Lung (tissue), 12 donors: ENCODE measurements around the gene CDH4. TPM values are rescaled to one million over a fixed set of nuclear protein-coding genes. Genes with fewer than 3 reads are reported as not detected.

Experiments used
- ATAC-seq: fragments of 200-7000 bp; cut with Tn5 transposase; one replicate; pipeline ENCODE4 v1.9.1; 2020; ENCODE audit warnings: moderate number of reproducible peaks; ENCODE audit not compliant: insufficient read depth, low FRiP score
- DNase-seq, 3 donors: peaks; one replicate each; pipeline ENCODE4 v3.0.0-alpha.2; 2013 to 2017
- H3K27ac ChIP-seq, 2 donors: one replicate each; pipeline ENCODE4 v1.5.1; 2013; ENCODE audit warnings: mild to moderate bottlenecking in 2 of 2, moderate library complexity in 2 of 2, control low read depth in 1 of 2, inconsistent platforms in 1 of 2, low read depth in 1 of 2, low read length in 1 of 2
- H3K27me3 ChIP-seq, 3 donors: one replicate each; pipeline ENCODE4 v1.5.1; 2013; ENCODE audit warnings: low read length in 2 of 3; ENCODE audit not compliant: control insufficient read depth in 3 of 3, insufficient read depth in 3 of 3
- H3K36me3 ChIP-seq, 4 donors: one replicate each; pipeline ENCODE4 v1.5.1; 2013; ENCODE audit warnings: low read length in 4 of 4, mild to moderate bottlenecking in 1 of 4, moderate library complexity in 1 of 4; ENCODE audit not compliant: control insufficient read depth in 4 of 4, insufficient read depth in 4 of 4
- H3K4me1 ChIP-seq, 5 donors: one replicate each; pipeline ENCODE4 v1.5.1; 2013; ENCODE audit warnings: low read length in 5 of 5, mild to moderate bottlenecking in 2 of 5, moderate library complexity in 1 of 5; ENCODE audit not compliant: control insufficient read depth in 5 of 5, insufficient read depth in 5 of 5
- H3K4me3 ChIP-seq: one replicate; pipeline ENCODE4 v1.5.1; 2013; ENCODE audit warnings: mild to moderate bottlenecking, control low read depth, moderate library complexity
- H3K9ac ChIP-seq, 2 donors: one replicate each; pipeline ENCODE4 v1.5.1; 2013; ENCODE audit warnings: low read length in 2 of 2, control low read depth in 1 of 2; ENCODE audit not compliant: insufficient read depth in 1 of 2
- H3K9me3 ChIP-seq, 4 donors: one replicate each; pipeline ENCODE4 v1.5.1; 2013; ENCODE audit warnings: low read length in 3 of 4, mild to moderate bottlenecking in 1 of 4, moderate library complexity in 1 of 4; ENCODE audit not compliant: control insufficient read depth in 4 of 4, insufficient read depth in 3 of 4
- WGBS, 2 donors: extraction: QIAGEN DNeasy Blood & Tissue Kit; methylation state at CpG; one replicate each; pipeline ENCODE4 v1.1.7; 2013; 5-methylcytosine and 5-hydroxymethylcytosine counted together
- polyA plus RNA-seq, 2 donors: library from polyadenylated mRNA; stranded (reverse); fragments of 200-250 nt; gene quantifications; one replicate each; pipeline ENCODE4 v1.2.1, GENCODE V29; 2013
- total RNA-seq, 2 donors: library from RNA; depleted of rRNA in 1 of 2; stranded (reverse); fragments of >200 nt in 1 of 2; gene quantifications; one replicate each; pipeline ENCODE4 v1.2.1, GENCODE V29; 2014 to 2021
- TF ChIP-seq, protein P1 (sequence below): IDR thresholded peaks from 2 replicates; pipeline ENCODE4 v1.5.1; 2012; ENCODE audit warnings: mild to moderate bottlenecking; ENCODE audit errors: control extremely low read depth, extremely low read depth
- donor health status: control.
- donor health status: control.
- donor health status: Bipolar disorder and iron deficiency.
- donor health status: healthy.
- donor health status: DM: yes; HTN: yes; CAD: no.

CDH4 gene
- total and polyA plus RNA-seq, 4 donors, result 0.10 to 2.1 (median 0.34) TPM

DNA sequence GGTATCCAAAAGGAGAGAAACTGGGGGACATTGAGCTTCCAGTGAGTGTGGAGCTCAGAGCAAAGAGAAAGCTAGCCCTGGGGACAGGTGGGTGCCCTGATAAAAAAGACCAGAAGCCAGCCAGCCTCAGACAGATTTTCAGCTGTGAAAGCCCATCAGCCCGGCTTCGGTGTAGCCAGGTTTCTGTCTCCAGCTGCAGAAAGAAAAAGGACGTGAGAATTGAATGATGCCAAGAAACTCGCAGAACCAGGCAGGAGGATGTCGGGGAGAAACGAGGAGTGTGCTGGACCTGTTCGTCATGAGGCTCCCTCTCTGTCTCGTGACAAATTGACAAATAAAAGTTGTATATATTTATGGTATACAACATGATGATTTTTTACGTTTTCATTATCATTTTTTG lies 63.3 kb downstream of the CDH4 start:
- no peak overlapping the region for H3K4me3 ChIP-seq
- TF ChIP-seq, protein P1, sequence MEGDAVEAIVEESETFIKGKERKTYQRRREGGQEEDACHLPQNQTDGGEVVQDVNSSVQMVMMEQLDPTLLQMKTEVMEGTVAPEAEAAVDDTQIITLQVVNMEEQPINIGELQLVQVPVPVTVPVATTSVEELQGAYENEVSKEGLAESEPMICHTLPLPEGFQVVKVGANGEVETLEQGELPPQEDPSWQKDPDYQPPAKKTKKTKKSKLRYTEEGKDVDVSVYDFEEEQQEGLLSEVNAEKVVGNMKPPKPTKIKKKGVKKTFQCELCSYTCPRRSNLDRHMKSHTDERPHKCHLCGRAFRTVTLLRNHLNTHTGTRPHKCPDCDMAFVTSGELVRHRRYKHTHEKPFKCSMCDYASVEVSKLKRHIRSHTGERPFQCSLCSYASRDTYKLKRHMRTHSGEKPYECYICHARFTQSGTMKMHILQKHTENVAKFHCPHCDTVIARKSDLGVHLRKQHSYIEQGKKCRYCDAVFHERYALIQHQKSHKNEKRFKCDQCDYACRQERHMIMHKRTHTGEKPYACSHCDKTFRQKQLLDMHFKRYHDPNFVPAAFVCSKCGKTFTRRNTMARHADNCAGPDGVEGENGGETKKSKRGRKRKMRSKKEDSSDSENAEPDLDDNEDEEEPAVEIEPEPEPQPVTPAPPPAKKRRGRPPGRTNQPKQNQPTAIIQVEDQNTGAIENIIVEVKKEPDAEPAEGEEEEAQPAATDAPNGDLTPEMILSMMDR, result no peak
- H3K27me3 ChIP-seq, result peaks cover 0 to 8% (median 0%) of the 10 kb centered on the region in 3 donors
- H3K27ac ChIP-seq, result no peak overlapping the region
- H3K9ac ChIP-seq, result no peak overlapping the region
- ATAC-seq (no peak), DNase-seq (no peak)
- no peaks in the 10 kb centered on the region for H3K36me3 ChIP-seq
- no peaks in the 10 kb centered on the region for H3K4me1 ChIP-seq
- 70 to 75% methylated on average over 9 of the region's 9 CpGs for WGBS, 2 donors
- H3K9me3 ChIP-seq, result peaks cover 0 to 3% (median 0%) of the 10 kb centered on the region in 4 donors

DNA sequence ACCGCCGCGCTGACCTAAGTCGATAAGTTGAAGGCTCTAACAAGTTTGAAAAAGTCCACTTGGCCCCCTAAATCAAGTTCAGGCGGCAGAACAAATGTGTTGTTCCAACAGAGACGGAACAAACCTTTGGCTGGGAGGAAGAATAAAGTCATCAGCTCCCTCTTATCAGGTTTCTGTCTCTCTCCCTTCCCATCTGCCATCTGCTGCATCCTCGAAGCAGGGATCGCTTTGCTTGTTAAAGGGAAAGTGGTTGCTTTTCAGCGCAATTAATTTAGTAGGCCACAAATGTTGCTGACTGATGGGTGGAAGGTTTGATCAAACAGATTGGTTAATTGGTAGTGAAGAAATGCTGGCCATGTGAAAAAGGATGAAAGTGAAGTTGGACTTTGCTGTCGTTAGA lies 64.3 kb downstream of the CDH4 start:
- Histone ChIP-seq H3K9ac (no peak overlapping the region), H3K27ac (no peak overlapping the region), H3K4me3 (no peak overlapping the region), H3K9me3 (peaks cover 0 to 5% (median 0%) of the 10 kb centered on the region in 4 donors), H3K4me1 (no peaks in the 10 kb centered on the region), H3K27me3 (peaks cover 0 to 14% (median 0%) of the 10 kb centered on the region in 3 donors), H3K36me3 (no peaks in the 10 kb centered on the region)
- ATAC-seq (no peak), DNase-seq (no peak)
- WGBS, 2 donors, result 69 to 80% methylated on average over 10 of the region's 10 CpGs
- TF ChIP-seq, protein P1, result no peak

DNA sequence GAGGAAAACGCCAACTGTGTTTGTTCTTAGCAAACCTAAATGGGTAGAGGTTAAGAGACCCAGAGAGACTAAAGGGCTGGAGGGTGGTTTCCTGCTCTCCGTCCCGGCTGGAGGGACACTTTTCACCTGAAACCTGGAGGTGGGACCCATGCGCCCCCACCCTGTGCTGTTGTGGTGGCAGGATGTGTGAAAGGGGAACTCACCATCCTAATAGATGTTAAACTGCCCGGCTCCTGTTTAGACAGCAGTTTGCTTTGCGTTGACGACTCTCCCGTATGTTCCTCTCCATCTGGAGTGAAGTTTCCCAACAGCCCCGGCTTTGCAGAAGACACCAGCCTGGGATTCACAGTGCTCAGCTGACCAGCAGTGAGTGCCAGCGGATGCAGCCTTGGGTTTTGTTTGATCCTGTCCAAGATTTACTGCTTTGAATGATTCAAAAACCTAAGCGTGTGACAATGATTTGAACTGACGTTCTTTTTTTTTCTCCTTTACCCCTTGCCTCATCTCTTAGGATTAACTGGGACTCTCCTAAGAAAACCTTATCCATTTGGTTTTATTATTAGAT lies 66.0 kb downstream of the CDH4 start:
- H3K9ac ChIP-seq, result no peak overlapping the region
- no peaks in the 10 kb centered on the region for H3K36me3 ChIP-seq
- WGBS, 2 donors, result 47 to 53% methylated on average over 12 of the region's 12 CpGs
- no peaks in the 10 kb centered on the region for H3K4me1 ChIP-seq
- no peak overlapping the region for H3K27ac ChIP-seq
- H3K27me3 ChIP-seq, result peaks cover 0 to 11% (median 0%) of the 10 kb centered on the region in 3 donors
- no peak overlapping the region for H3K4me3 ChIP-seq
- DNase-seq, result peak in 1 of 3 donors; percentile 21
- no peak for ATAC-seq
- H3K9me3 ChIP-seq, result peaks cover 0 to 2% (median 0%) of the 10 kb centered on the region in 4 donors
- TF ChIP-seq, protein P1, result no peak
